ENCODE data around the gene DCAF11. TPM values are rescaled to one million over a fixed set of nuclear protein-coding genes. Genes with fewer than 3 reads are reported as not detected.
A peak's percentile ranks its signal among the peaks of the same experiment; 100 is the strongest.

The DCAF11 gene
- total RNA-seq, 1 donor from 2014 or later: 112 TPM

GRCh38 chr14:24078146-24078545, 36.4 kb upstream of the DCAF11 start:
- DNase-seq (ENCODE audit: low read depth): no peak

- no peak for DNase-seq (ENCODE audit: low read depth)
Observed at GRCh38 chr14:24079491-24080141, 35.0 kb upstream of the DCAF11 start.

GRCh38 chr14:24080142-24080530, 34.4 kb upstream of the DCAF11 start:
- DNase-seq (ENCODE audit: low read depth): no peak

- peak; percentile 21 for DNase-seq (ENCODE audit: low read depth)
Observed at GRCh38 chr14:24080888-24081738, 33.5 kb upstream of the DCAF11 start.

- no peak for DNase-seq (ENCODE audit: low read depth)
Observed at GRCh38 chr14:24081739-24082211, 32.8 kb upstream of the DCAF11 start.

GRCh38 chr14:24082411-24083080, 32.0 kb upstream of the DCAF11 start:
- DNase-seq (ENCODE audit: low read depth): no peak

- no peak for DNase-seq (ENCODE audit: low read depth)
Observed at GRCh38 chr14:24083462-24083861, 31.1 kb upstream of the DCAF11 start.

- DNase-seq (ENCODE audit: low read depth): no peak
Observed at GRCh38 chr14:24084440-24084839, 30.1 kb upstream of the DCAF11 start.

GRCh38 chr14:24085215-24085614, 29.4 kb upstream of the DCAF11 start:
- DNase-seq (ENCODE audit: low read depth): no peak

GRCh38 chr14:24086193-24086955, 28.2 kb upstream of the DCAF11 start:
- DNase-seq (ENCODE audit: low read depth): no peak

GRCh38 chr14:24087004-24087403, 27.6 kb upstream of the DCAF11 start:
- no peak for DNase-seq (ENCODE audit: low read depth)

GRCh38 chr14:24088095-24088494, 26.5 kb upstream of the DCAF11 start:
- DNase-seq (ENCODE audit: low read depth): no peak

GRCh38 chr14:24089890-24090289, 24.7 kb upstream of the DCAF11 start:
- DNase-seq (ENCODE audit: low read depth): no peak

GRCh38 chr14:24092110-24092504, 22.5 kb upstream of the DCAF11 start:
- DNase-seq (ENCODE audit: low read depth): peak; percentile 7

GRCh38 chr14:24092505-24093206, 21.9 kb upstream of the DCAF11 start:
- no peak for DNase-seq (ENCODE audit: low read depth)

- no peak for DNase-seq (ENCODE audit: low read depth)
Observed at GRCh38 chr14:24093207-24093900, 21.2 kb upstream of the DCAF11 start.

- DNase-seq (ENCODE audit: low read depth): peak; percentile 81
Observed at GRCh38 chr14:24093901-24094840, 20.4 kb upstream of the DCAF11 start, which contains the start of gene PCK2. TSS of gene PCK2 (plus strand) at chr14:24094311. CDS start at chr14:24094406, 95 bp downstream.

- DNase-seq (ENCODE audit: low read depth): no peak
Observed at GRCh38 chr14:24094841-24095270, 19.7 kb upstream of the DCAF11 start.
